Lung (tissue), 12 donors: Measurements from ENCODE around the gene PLXNA2. TPM values are rescaled to one million over a fixed set of nuclear protein-coding genes. Genes with fewer than 3 reads are reported as not detected.

Experiments
- ATAC-seq: fragments of 200-7000 bp; cut with Tn5 transposase; one replicate; pipeline ENCODE4 v1.9.1; 2020; ENCODE audit warnings: moderate number of reproducible peaks; ENCODE audit not compliant: insufficient read depth, low FRiP score
- DNase-seq, 3 donors: peaks; one replicate each; pipeline ENCODE4 v3.0.0-alpha.2; 2013 to 2017
- H3K27ac ChIP-seq, 2 donors: one replicate each; pipeline ENCODE4 v1.5.1; 2013; ENCODE audit warnings: mild to moderate bottlenecking in 2 of 2, moderate library complexity in 2 of 2, control low read depth in 1 of 2, inconsistent platforms in 1 of 2, low read depth in 1 of 2, low read length in 1 of 2
- H3K27me3 ChIP-seq, 3 donors: one replicate each; pipeline ENCODE4 v1.5.1; 2013; ENCODE audit warnings: low read length in 2 of 3; ENCODE audit not compliant: control insufficient read depth in 3 of 3, insufficient read depth in 3 of 3
- H3K36me3 ChIP-seq, 4 donors: one replicate each; pipeline ENCODE4 v1.5.1; 2013; ENCODE audit warnings: low read length in 4 of 4, mild to moderate bottlenecking in 1 of 4, moderate library complexity in 1 of 4; ENCODE audit not compliant: control insufficient read depth in 4 of 4, insufficient read depth in 4 of 4
- H3K4me1 ChIP-seq, 5 donors: one replicate each; pipeline ENCODE4 v1.5.1; 2013; ENCODE audit warnings: low read length in 5 of 5, mild to moderate bottlenecking in 2 of 5, moderate library complexity in 1 of 5; ENCODE audit not compliant: control insufficient read depth in 5 of 5, insufficient read depth in 5 of 5
- H3K4me3 ChIP-seq: one replicate; pipeline ENCODE4 v1.5.1; 2013; ENCODE audit warnings: mild to moderate bottlenecking, control low read depth, moderate library complexity
- H3K9ac ChIP-seq, 2 donors: one replicate each; pipeline ENCODE4 v1.5.1; 2013; ENCODE audit warnings: low read length in 2 of 2, control low read depth in 1 of 2; ENCODE audit not compliant: insufficient read depth in 1 of 2
- H3K9me3 ChIP-seq, 4 donors: one replicate each; pipeline ENCODE4 v1.5.1; 2013; ENCODE audit warnings: low read length in 3 of 4, mild to moderate bottlenecking in 1 of 4, moderate library complexity in 1 of 4; ENCODE audit not compliant: control insufficient read depth in 4 of 4, insufficient read depth in 3 of 4
- CTCF ChIP-seq: IDR thresholded peaks from 2 replicates; pipeline ENCODE4 v1.5.1; 2012; ENCODE audit warnings: mild to moderate bottlenecking; ENCODE audit errors: control extremely low read depth, extremely low read depth
- WGBS, 2 donors: extraction: QIAGEN DNeasy Blood & Tissue Kit; methylation state at CpG; one replicate each; pipeline ENCODE4 v1.1.7; 2013; 5-methylcytosine and 5-hydroxymethylcytosine counted together
- polyA plus RNA-seq, 2 donors: library from polyadenylated mRNA; stranded (reverse); fragments of 200-250 nt; gene quantifications; one replicate each; pipeline ENCODE4 v1.2.1, GENCODE V29; 2013
- total RNA-seq, 2 donors: library from RNA; depleted of rRNA in 1 of 2; stranded (reverse); fragments of >200 nt in 1 of 2; gene quantifications; one replicate each; pipeline ENCODE4 v1.2.1, GENCODE V29; 2014 to 2021
- donor health status: control.
- donor health status: control.
- donor health status: Bipolar disorder and iron deficiency.
- donor health status: healthy.
- donor health status: DM: yes; HTN: yes; CAD: no.

The PLXNA2 gene
- total and polyA plus RNA-seq, 4 donors, result 13.2 to 118 (median 32.6) TPM

GRCh38 chr1:208221291-208221622 lies 22.9 kb downstream of the PLXNA2 start:
- Histone ChIP-seq H3K27me3 (no peaks in the 10 kb centered on the region), H3K36me3 (peaks cover 0 to 18% (median 8%) of the 10 kb centered on the region in 4 donors), H3K9ac (no peak overlapping the region), H3K4me3 (no peak overlapping the region), H3K9me3 (no peaks in the 10 kb centered on the region), H3K4me1 (peaks cover 4 to 62% (median 42%) of the 10 kb centered on the region in 5 donors), H3K27ac (peak overlapping the region in 1 of 2 donors; percentile 3)
- TF ChIP-seq CTCF, result no peak
- ATAC-seq, result peak; percentile 4
- whole genome bisulfite sequencing, 2 donors, result 54 to 94% methylated on average over 1 of the region's 1 CpG
- peak; percentile 93 to 99 (median 97) for DNase-seq

- peak overlapping the region; percentile 47 to 79 for H3K27ac ChIP-seq
- ATAC-seq (peak; percentile 29), DNase-seq (peak in 2 of 3 donors; percentile 45 to 52)
- no peak overlapping the region for H3K9ac ChIP-seq
- H3K4me3 ChIP-seq, result no peak overlapping the region
- peaks cover 4 to 54% (median 36%) of the 10 kb centered on the region in 5 donors for H3K4me1 ChIP-seq
- TF ChIP-seq CTCF, result no peak
- H3K27me3 ChIP-seq, result no peaks in the 10 kb centered on the region
- H3K36me3 ChIP-seq, result peaks cover 0 to 22% (median 18%) of the 10 kb centered on the region in 4 donors
- 14 to 26% methylated on average over 15 of the region's 15 CpGs for WGBS, 2 donors
- H3K9me3 ChIP-seq, result no peaks in the 10 kb centered on the region
Observed at GRCh38 chr1:208219659-208220282, 24.4 kb downstream of the PLXNA2 start.

- H3K9ac ChIP-seq, result no peak overlapping the region
- TF ChIP-seq CTCF, result no peak
- DNase-seq (no peak), ATAC-seq (no peak)
- H3K4me3 ChIP-seq, result no peak overlapping the region
- no peaks in the 10 kb centered on the region for H3K27me3 ChIP-seq
- 68 to 79% methylated on average over 5 of the region's 5 CpGs for WGBS, 2 donors
- peaks cover 4 to 54% (median 36%) of the 10 kb centered on the region in 5 donors for H3K4me1 ChIP-seq
- H3K36me3 ChIP-seq, result peaks cover 0 to 24% (median 18%) of the 10 kb centered on the region in 4 donors
- no peaks in the 10 kb centered on the region for H3K9me3 ChIP-seq
- peak overlapping the region; percentile 39 to 79 for H3K27ac ChIP-seq
Observed at GRCh38 chr1:208219098-208219658, 25.0 kb downstream of the PLXNA2 start.
